H1 (cell line): ENCODE measurements around the gene PPP2R3A. TPM values are rescaled to one million over a fixed set of nuclear protein-coding genes. Genes with fewer than 3 reads are reported as not detected.
A peak's percentile ranks its signal among the peaks of the same experiment; 100 is the strongest.

Experiments used
- CTCF ChIA-PET: fragments of 300-600 bp; sonication (Branson Sonifier 250); formaldehyde crosslinking; loops from one replicate; lab custom pipeline; 2021; ENCODE audit not compliant: partially characterized antibody; lab: Charles Lee
- POLR2A ChIA-PET: fragments of 300-600 bp; sonication (Branson Sonifier 250); formaldehyde crosslinking; loops from one replicate; lab custom pipeline; 2021; ENCODE audit warnings: inconsistent platforms; ENCODE audit not compliant: partially characterized antibody; lab: Charles Lee
- DNase-seq, 2 experiments: peaks; one replicate each; pipeline versions ENCODE4 v3.0.0 to v3.0.0-alpha.2; 2010 to 2022; ENCODE audit warnings: low spot score in 2 of 2, low read depth in 1 of 2, mixed read lengths in 1 of 2
- FAIRE-seq: peaks from 2 replicates; lab custom pipeline; 2011; peaks lifted over from hg19 to GRCh38; lab: Jason Lieb, UNC
- H2AFZ ChIP-seq: 2 replicates; pipeline ENCODE4 v1.8.1; 2012; ENCODE audit warnings: low read length, inconsistent platforms
- H2AK5ac ChIP-seq: 2 replicates; pipeline ENCODE4 v1.6.1; 2013; ENCODE audit warnings: low read depth, low read length
- H2BK120ac ChIP-seq: replicated peaks from 2 replicates; pipeline ENCODE3; 2013; ENCODE audit warnings: low read depth, low read length, inconsistent platforms
- H2BK12ac ChIP-seq: 2 replicates; pipeline ENCODE4 v1.6.1; 2013; ENCODE audit warnings: low read depth, low read length
- H2BK15ac ChIP-seq: 2 replicates; pipeline ENCODE4 v1.6.1; 2013; ENCODE audit warnings: low read length
- H2BK20ac ChIP-seq: 2 replicates; pipeline ENCODE4 v1.6.1; 2013; ENCODE audit warnings: low read length
- H2BK5ac ChIP-seq: 2 replicates; pipeline ENCODE4 v1.6.1; 2013; ENCODE audit warnings: low read depth, low read length
- H3K14ac ChIP-seq: 2 replicates; pipeline ENCODE4 v1.6.1; 2013; ENCODE audit warnings: inconsistent platforms; ENCODE audit not compliant: insufficient read length
- H3K18ac ChIP-seq: 2 replicates; pipeline ENCODE4 v1.6.1; 2013; ENCODE audit warnings: low read length; ENCODE audit errors: extremely low read depth
- H3K23ac ChIP-seq: 2 replicates; pipeline ENCODE4 v1.6.1; 2013; ENCODE audit warnings: inconsistent platforms; ENCODE audit not compliant: insufficient read length
- H3K23me2 ChIP-seq: 2 replicates; pipeline ENCODE4 v1.6.1; 2013; ENCODE audit warnings: low read depth, low read length
- H3K27ac ChIP-seq: 2 replicates; pipeline ENCODE4 v1.6.1; 2011; ENCODE audit warnings: low read depth, low read length, inconsistent platforms
- H3K27me3 ChIP-seq, 4 experiments: replicated peaks in 1 of 4; 1 replicate in 1 of 4; 2 replicates in 3 of 4; pipeline versions ENCODE4 v1.6.1 to v1.8.1; 2011 to 2013; ENCODE audit warnings: low read length in 3 of 4, mild to moderate bottlenecking in 3 of 4, inconsistent platforms in 2 of 4, mixed read lengths in 2 of 4, moderate library complexity in 1 of 4; ENCODE audit not compliant: control insufficient read depth in 3 of 4, insufficient read depth in 3 of 4; ENCODE audit errors: extremely low read depth in 1 of 4
- H3K36me3 ChIP-seq, 4 experiments: 2 replicates each; pipeline versions ENCODE4 v1.6.1 to v1.8.1; 2011 to 2013; ENCODE audit warnings: mild to moderate bottlenecking in 4 of 4, low read length in 3 of 4, moderate library complexity in 2 of 4, control low read depth in 1 of 4, inconsistent platforms in 1 of 4; ENCODE audit not compliant: insufficient read depth in 4 of 4, control insufficient read depth in 2 of 4
- H3K4ac ChIP-seq: replicated peaks from 2 replicates; pipeline ENCODE3; 2013; ENCODE audit warnings: low read length, low read depth, mixed read lengths, inconsistent platforms; ENCODE audit not compliant: insufficient read length
- H3K4me1 ChIP-seq, 4 experiments: replicated peaks in 1 of 4; 1 replicate in 1 of 4; 2 replicates in 3 of 4; pipeline versions ENCODE4 v1.6.1 to v1.8.1; 2011 to 2013; ENCODE audit warnings: low read length in 3 of 4, inconsistent platforms in 2 of 4, mixed read lengths in 1 of 4; ENCODE audit not compliant: insufficient read depth in 4 of 4, control insufficient read depth in 3 of 4
- H3K4me2 ChIP-seq, 2 experiments: 2 replicates each; pipeline versions ENCODE4 v1.6.1 to v1.8.1; 2011 to 2013; ENCODE audit warnings: low read depth in 2 of 2, low read length in 2 of 2, control low read depth in 1 of 2, inconsistent platforms in 1 of 2, mild to moderate bottlenecking in 1 of 2; ENCODE audit not compliant: insufficient read depth in 1 of 2
- H3K4me3 ChIP-seq, 4 experiments: fragments of 200-600, 300-600 bp in 1 of 4; sonication (generic), shearing (Covaris generic), sonication (Bioruptor Twin) in 1 of 4; 2 replicates each; pipeline versions ENCODE4 v1.5.1 to v1.8.1; 2011 to 2016; ENCODE audit warnings: low read length in 4 of 4, low read depth in 3 of 4, control low read depth in 2 of 4, inconsistent platforms in 2 of 4, mild to moderate bottlenecking in 2 of 4, mixed read lengths in 1 of 4, moderate library complexity in 1 of 4; ENCODE audit not compliant: insufficient read depth in 2 of 4; ENCODE audit errors: extremely low read depth in 1 of 4
- H3K56ac ChIP-seq: replicated peaks from 2 replicates; pipeline ENCODE3; 2013; ENCODE audit warnings: low read depth, mild to moderate bottlenecking, mixed read lengths, low read length, inconsistent platforms; ENCODE audit not compliant: insufficient read length
- H3K79me1 ChIP-seq: 2 replicates; pipeline ENCODE4 v1.6.1; 2013; ENCODE audit warnings: low read depth, low read length, control low read depth
- H3K79me2 ChIP-seq, 2 experiments: 2 replicates each; pipeline versions ENCODE4 v1.6.1 to v1.8.1; 2012 to 2013; ENCODE audit warnings: low read length in 2 of 2, mild to moderate bottlenecking in 2 of 2, inconsistent platforms in 1 of 2; ENCODE audit not compliant: insufficient read depth in 2 of 2, control insufficient read depth in 1 of 2
- H3K9ac ChIP-seq, 4 experiments: replicated peaks in 1 of 4; 1 replicate in 1 of 4; 2 replicates in 3 of 4; pipeline versions ENCODE4 v1.6.1 to v1.8.1; 2011 to 2013; ENCODE audit warnings: low read depth in 3 of 4, low read length in 3 of 4, control low read depth in 2 of 4, mild to moderate bottlenecking in 2 of 4, moderate library complexity in 2 of 4, inconsistent platforms in 1 of 4; ENCODE audit errors: extremely low read depth in 1 of 4
- H3K9me3 ChIP-seq, 2 experiments: 2 replicates each; pipeline versions ENCODE4 v1.6.1 to v1.8.1; 2012 to 2013; ENCODE audit warnings: mild to moderate bottlenecking in 2 of 2, moderate library complexity in 2 of 2, control low read depth in 1 of 2, inconsistent platforms in 1 of 2, low read depth in 1 of 2, low read length in 1 of 2, mixed read lengths in 1 of 2; ENCODE audit not compliant: insufficient read depth in 2 of 2
- H4K20me1 ChIP-seq, 2 experiments: replicated peaks in 1 of 2; 2 replicates each; pipeline versions ENCODE3 to v1.8.1; 2011 to 2013; ENCODE audit warnings: inconsistent platforms in 2 of 2, low read length in 2 of 2, mild to moderate bottlenecking in 1 of 2; ENCODE audit not compliant: insufficient read depth in 2 of 2, control insufficient read depth in 1 of 2
- H4K5ac ChIP-seq: 2 replicates; pipeline ENCODE4 v1.6.1; 2013; ENCODE audit warnings: low read length, low read depth, mixed read lengths, inconsistent platforms; ENCODE audit not compliant: insufficient read length
- H4K8ac ChIP-seq: 2 replicates; pipeline ENCODE4 v1.8.0; 2013; ENCODE audit warnings: mild to moderate bottlenecking, moderate library complexity, low read length, inconsistent platforms; ENCODE audit not compliant: insufficient read depth; ENCODE audit errors: extremely low read depth
- H4K91ac ChIP-seq: replicated peaks from 2 replicates; pipeline ENCODE3; 2013; ENCODE audit warnings: low read length, mixed read lengths, inconsistent platforms; ENCODE audit not compliant: insufficient read length
- BACH1 ChIP-seq: IDR thresholded peaks from 2 replicates; pipeline ENCODE4 v1.6.1; 2012; ENCODE audit warnings: low read length, improper control_type of control experiment
- EZH2 ChIP-seq: fragments of 200-600 bp; sonication (generic); IDR thresholded peaks from 2 replicates; pipeline ENCODE4 v1.7.1; 2012; ENCODE audit warnings: low read depth, mild to moderate bottlenecking, moderate library complexity, low read length, inconsistent platforms; ENCODE audit not compliant: severe bottlenecking
- GTF2F1 ChIP-seq: IDR thresholded peaks from 2 replicates; pipeline ENCODE4 v1.6.1; 2012; ENCODE audit warnings: low read depth, low read length, improper control_type of control experiment, borderline replicate concordance
- MAFK ChIP-seq: IDR thresholded peaks from 2 replicates; pipeline ENCODE4 v1.6.1; 2012; ENCODE audit warnings: low read depth, mild to moderate bottlenecking, improper control_type of control experiment, low read length
- POLR2AphosphoS5 ChIP-seq: IDR thresholded peaks from 2 replicates; pipeline ENCODE4 v1.6.1; 2011; ENCODE audit warnings: low read depth, low read length
- RAD21 ChIP-seq, 2 experiments: IDR thresholded peaks in 1 of 2; conservative IDR thresholded peaks in 1 of 2; 2 replicates each; pipeline ENCODE4 v1.6.1; 2011; ENCODE audit warnings: low read depth in 2 of 2, low read length in 2 of 2, improper control_type of control experiment in 1 of 2, inconsistent platforms in 1 of 2, mild to moderate bottlenecking in 1 of 2, moderate library complexity in 1 of 2
- SRF ChIP-seq: IDR thresholded peaks from 2 replicates; pipeline ENCODE4 v1.6.1; 2011; ENCODE audit warnings: mild to moderate bottlenecking, low read depth, low read length, moderate library complexity
- WGBS, 2 experiments: shearing (Covaris generic) in 1 of 2; methylation state at CpG; one replicate each; pipeline versions ENCODE4 v1.1.6 to v1.1.7; 2013 to 2015; ENCODE audit warnings: low lambda C conversion rate in 2 of 2, mixed read lengths in 2 of 2, inconsistent platforms in 1 of 2, low coverage in 1 of 2, missing lambda C conversion rate in 1 of 2; ENCODE audit not compliant: insufficient replicate concordance in 2 of 2, insufficient coverage in 1 of 2, insufficient read length in 1 of 2; ENCODE audit errors: extremely low coverage in 1 of 2, missing lambda C conversion rate in 1 of 2; 5-methylcytosine and 5-hydroxymethylcytosine counted together
- polyA plus RNA-seq, 7 experiments: library from polyadenylated mRNA; depleted of rRNA in 3 of 7; stranded (reverse) in 5 of 7; unstranded in 2 of 7; fragments of >200 nt in 5 of 7; fragments of 200-250 nt in 2 of 7; gene quantifications; 1 replicate in 5 of 7; 2 replicates in 1 of 7; 4 replicates in 1 of 7; pipeline versions ENCODE4 v1.2.1 to v1.2.3, GENCODE V29; 2011 to 2013; ENCODE audit warnings: missing spikeins in 2 of 7, mixed read lengths in 2 of 7
- total RNA-seq: library from RNA; stranded (reverse); fragmentation: NEBNext Ultra II Directional; extraction: Animal tissue kit (Norgen Biotek cat#: 25700); gene quantifications from 2 replicates; pipeline ENCODE4 v1.2.1, GENCODE V29; 2021
- TF ChIP-seq, protein P1 (sequence below), 3 experiments: IDR thresholded peaks; 1 replicate in 2 of 3; 2 replicates in 1 of 3; pipeline versions ENCODE4 v1.5.1 to v1.6.1; 2011; ENCODE audit warnings: low read length in 3 of 3, mild to moderate bottlenecking in 3 of 3, inconsistent platforms in 2 of 3, low read depth in 1 of 3, moderate library complexity in 1 of 3; ENCODE audit not compliant: insufficient read depth in 1 of 3; ENCODE audit errors: control extremely low read depth in 1 of 3

PPP2R3A gene
- total and polyA plus RNA-seq, 2 of the 8 experiments (the other 6 are each of a cell fraction or from before 2014, with no cell fraction given), result 4.1 to 15.2 TPM

DNA sequence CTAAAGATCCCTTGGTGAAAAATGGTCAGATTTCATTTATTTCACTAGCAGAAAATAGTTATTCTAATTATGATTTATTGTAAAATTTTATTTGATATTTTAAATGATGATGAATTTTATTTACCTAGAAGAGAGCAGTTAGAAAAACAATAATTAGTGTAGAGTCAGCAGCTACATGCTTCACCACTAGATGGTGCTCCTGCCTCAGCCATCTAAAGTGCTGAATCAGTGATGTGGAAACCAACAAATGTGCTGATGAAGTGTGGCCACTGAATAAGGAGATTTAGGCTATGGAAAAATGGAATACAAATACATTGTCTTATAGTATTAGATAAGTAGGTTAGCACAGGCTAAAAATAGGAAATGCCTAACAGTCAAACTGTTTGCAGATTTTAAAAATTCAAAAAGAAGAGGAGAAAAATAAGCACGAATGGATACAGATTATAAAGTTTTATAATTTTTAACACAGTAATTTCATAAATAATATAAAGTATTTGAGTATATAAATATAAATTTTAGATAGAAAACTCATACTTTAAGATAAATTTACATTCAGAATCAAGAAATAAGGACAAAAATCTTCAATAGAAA, 109.8 kb downstream of the PPP2R3A start:
- Histone ChIP-seq H3K79me2 (no peaks in the 10 kb centered on the region), H4K20me1 (no peaks in the 10 kb centered on the region), H2BK120ac (no peak overlapping the region), H3K27me3 (no peaks in the 10 kb centered on the region), H3K9me3 (no peaks in the 10 kb centered on the region), H3K79me1 (no peaks in the 10 kb centered on the region), H2AK5ac (no peak overlapping the region), H3K36me3 (peaks cover 0 to 7% (median 0%) of the 10 kb centered on the region in 4 experiments; a peak in 1 of 8 replicates), H2BK12ac (no peak overlapping the region), H3K18ac (no peak overlapping the region), H4K8ac (no peak overlapping the region), H2BK20ac (no peak overlapping the region), H3K4ac (no peak overlapping the region), H2AFZ (no peak overlapping the region), H3K56ac (no peak overlapping the region), H3K23me2 (no peaks in the 10 kb centered on the region), H4K5ac (no peak overlapping the region), H2BK15ac (no peak overlapping the region), H4K91ac (no peak overlapping the region), H3K4me1 (no peaks in the 10 kb centered on the region), H3K27ac (no peak overlapping the region), H3K4me2 (no peak overlapping the region), H3K9ac (no peak overlapping the region), H2BK5ac (no peak overlapping the region), H3K4me3 (no peak overlapping the region), H3K14ac (no peak overlapping the region), H3K23ac (no peak overlapping the region)
- FAIRE-seq, result peak; percentile 76
- 77% methylated on average over 1 of the region's 1 CpG; no CpG with 5 or more reads in 1 of the 2 experiments for WGBS, 2 experiments
- CTCF ChIA-PET, result interaction anchor here (0.5 to 1.3 kb wide), 7 partner anchors 67 to 338 kb away, joined by 3 to 6 read pairs (median 3); no protein-coding TSS in a partner anchor
- DNase-seq, result peak in 1 of 2 experiments; percentile 63
- POLR2A ChIA-PET, result interaction anchor here (0.9 kb wide), 1 partner anchor 677 kb away, joined by 3 read pairs; the partner anchor contains the start of gene STAG1
- TF ChIP-seq BACH1 (peak; percentile 100), SRF (no peak), MAFK (peak; percentile 100), RAD21 (IDR thresholded peaks at IDR 0.05 in 1 of 2, conservative IDR thresholded peaks at IDR 0.05 in 1 of 2; ENCODE audit: low read depth in 2 of 2, low read length in 2 of 2) (peak; percentile 97 to 99), POLR2AphosphoS5 (no peak), GTF2F1 (no peak), EZH2 (no peak)
- TF ChIP-seq, protein P1, sequence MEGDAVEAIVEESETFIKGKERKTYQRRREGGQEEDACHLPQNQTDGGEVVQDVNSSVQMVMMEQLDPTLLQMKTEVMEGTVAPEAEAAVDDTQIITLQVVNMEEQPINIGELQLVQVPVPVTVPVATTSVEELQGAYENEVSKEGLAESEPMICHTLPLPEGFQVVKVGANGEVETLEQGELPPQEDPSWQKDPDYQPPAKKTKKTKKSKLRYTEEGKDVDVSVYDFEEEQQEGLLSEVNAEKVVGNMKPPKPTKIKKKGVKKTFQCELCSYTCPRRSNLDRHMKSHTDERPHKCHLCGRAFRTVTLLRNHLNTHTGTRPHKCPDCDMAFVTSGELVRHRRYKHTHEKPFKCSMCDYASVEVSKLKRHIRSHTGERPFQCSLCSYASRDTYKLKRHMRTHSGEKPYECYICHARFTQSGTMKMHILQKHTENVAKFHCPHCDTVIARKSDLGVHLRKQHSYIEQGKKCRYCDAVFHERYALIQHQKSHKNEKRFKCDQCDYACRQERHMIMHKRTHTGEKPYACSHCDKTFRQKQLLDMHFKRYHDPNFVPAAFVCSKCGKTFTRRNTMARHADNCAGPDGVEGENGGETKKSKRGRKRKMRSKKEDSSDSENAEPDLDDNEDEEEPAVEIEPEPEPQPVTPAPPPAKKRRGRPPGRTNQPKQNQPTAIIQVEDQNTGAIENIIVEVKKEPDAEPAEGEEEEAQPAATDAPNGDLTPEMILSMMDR (IDR thresholded peaks at IDR 0.05; ENCODE audit: control extremely low read depth in 1 of 3, insufficient read depth in 1 of 3, low read depth in 1 of 3, low read length in 3 of 3), result peak in 2 of 3 experiments; percentile 72 to 84; a peak in 3 of 4 replicates
